Naive B cell (primary cell): ENCODE measurements around the gene CHAD. TPM values are rescaled to one million over a fixed set of nuclear protein-coding genes. Genes with fewer than 3 reads are reported as not detected.
A peak's percentile ranks its signal among the peaks of the same experiment; 100 is the strongest.
"Not testable (repeated sequence)": the region's sequence is repeated elsewhere in the genome, so short reads cannot be mapped to it uniquely, and the experiment has no call there.

Source experiments
- ATAC-seq, 2 donors: fragments of 150-1000 bp; cut with Tn5 transposase; 2 replicates each; pipeline ENCODE4 v1.10.0; 2021; ENCODE audit warnings: low read depth in 2 of 2, mild to moderate bottlenecking in 2 of 2, moderate library complexity in 2 of 2
- DNase-seq: peaks from one replicate; pipeline ENCODE4 v3.0.0; 2022
- H3K27ac Mint-ChIP-seq, 6 donors: one replicate each; pipeline ENCODE4 v1.8.0; 2020 to 2022; ENCODE audit warnings: mild to moderate bottlenecking in 6 of 6, mixed read lengths in 6 of 6, moderate library complexity in 5 of 6, inconsistent platforms in 2 of 6
- H3K27me3 Mint-ChIP-seq, 3 donors: one replicate each; pipeline ENCODE4 v1.8.0; 2021 to 2022; ENCODE audit warnings: mixed read lengths in 3 of 3, mild to moderate bottlenecking in 1 of 3
- H3K36me3 Mint-ChIP-seq, 2 donors: one replicate each; pipeline ENCODE4 v1.8.0; 2020 to 2022; ENCODE audit warnings: mixed read lengths in 2 of 2, inconsistent platforms in 1 of 2, mild to moderate bottlenecking in 1 of 2
- H3K4me1 Mint-ChIP-seq, 3 donors: one replicate each; pipeline ENCODE4 v1.8.0; 2020 to 2022; ENCODE audit warnings: mixed read lengths in 3 of 3, inconsistent platforms in 1 of 3, mild to moderate bottlenecking in 1 of 3, moderate library complexity in 1 of 3
- H3K4me3 Mint-ChIP-seq, 8 donors: one replicate each; pipeline ENCODE4 v1.8.0; 2020 to 2022; ENCODE audit warnings: mild to moderate bottlenecking in 8 of 8, mixed read lengths in 8 of 8, moderate library complexity in 8 of 8, inconsistent platforms in 2 of 8
- H3K9me3 Mint-ChIP-seq, 7 donors: one replicate each; pipeline ENCODE4 v1.8.0; 2020 to 2022; ENCODE audit warnings: mixed read lengths in 7 of 7, mild to moderate bottlenecking in 5 of 7, inconsistent platforms in 2 of 7, moderate library complexity in 1 of 7
- polyA plus RNA-seq, 6 donors: library from polyadenylated mRNA; unstranded; fragments of 300-500 nt; fragmentation: Illumina TruSeq; gene quantifications; one replicate each; pipeline ENCODE4 v1.2.3, GENCODE V29; 2021; ENCODE audit warnings: low read depth in 6 of 6

Gene CHAD
- polyA plus RNA-seq, 6 donors from 2014 or later: 0.14 to 0.24 (median 0.16) TPM; not detected in 3

- H3K4me3 Mint-ChIP-seq: no peak overlapping the region
Observed at GRCh38 chr17:50437409-50437808, 31.3 kb downstream of the CHAD start.

GRCh38 chr17:50432125-50432762 is 36.4 kb downstream of the CHAD start:
- Mint-ChIP-seq H3K36me3 (no peaks in the 10 kb centered on the region), H3K4me3 (no peak overlapping the region), H3K4me1 (peaks cover 0 to 17% (median 11%) of the 10 kb centered on the region in 3 donors), H3K27ac (no peak overlapping the region), H3K27me3 (no peaks in the 10 kb centered on the region), H3K9me3 (no peaks in the 10 kb centered on the region)
- DNase-seq: no peak
- no peak for ATAC-seq

More at GRCh38 chr17:50437409-50437808, 31.3 kb downstream of the CHAD start:
- no peaks in the 10 kb centered on the region for H3K9me3 Mint-ChIP-seq
- ATAC-seq (no peak), DNase-seq (no peak)
- no peaks in the 10 kb centered on the region for H3K27me3 Mint-ChIP-seq
- no peak overlapping the region for H3K27ac Mint-ChIP-seq
- H3K36me3 Mint-ChIP-seq: peaks cover 0 to 4% of the 10 kb centered on the region in 2 donors
- peaks cover 2 to 4% (median 3%) of the 10 kb centered on the region in 3 donors for H3K4me1 Mint-ChIP-seq

GRCh38 chr17:50430821-50431618 is 37.7 kb downstream of the CHAD start:
- DNase-seq (no peak), ATAC-seq (no peak)
- peaks cover 6 to 25% (median 19%) of the 10 kb centered on the region in 3 donors for H3K4me1 Mint-ChIP-seq
- H3K9me3 Mint-ChIP-seq: no peaks in the 10 kb centered on the region
- H3K36me3 Mint-ChIP-seq: no peaks in the 10 kb centered on the region
- H3K27me3 Mint-ChIP-seq: no peaks in the 10 kb centered on the region
- peak overlapping the region in 2 of 6 donors; percentile 41 to 53 for H3K27ac Mint-ChIP-seq
- H3K4me3 Mint-ChIP-seq: peak overlapping the region in 1 of 8 donors; percentile 47

GRCh38 chr17:50429793-50430192 is 38.9 kb downstream of the CHAD start:
- Mint-ChIP-seq H3K27ac (no peak overlapping the region), H3K27me3 (no peaks in the 10 kb centered on the region), H3K36me3 (no peaks in the 10 kb centered on the region), H3K9me3 (no peaks in the 10 kb centered on the region), H3K4me3 (peak overlapping the region in 1 of 8 donors; percentile 10), H3K4me1 (peaks cover 10 to 31% (median 24%) of the 10 kb centered on the region in 3 donors)
- ATAC-seq (no peak), DNase-seq (no peak)

GRCh38 chr17:50428831-50429424 is 39.8 kb downstream of the CHAD start:
- Mint-ChIP-seq H3K36me3 (no peaks in the 10 kb centered on the region), H3K27ac (no peak overlapping the region), H3K9me3 (no peaks in the 10 kb centered on the region), H3K4me3 (no peak overlapping the region), H3K4me1 (peaks cover 10 to 31% (median 29%) of the 10 kb centered on the region in 3 donors), H3K27me3 (no peaks in the 10 kb centered on the region)
- ATAC-seq (no peak), DNase-seq (no peak)

GRCh38 chr17:50428126-50428525 is 40.6 kb downstream of the CHAD start:
- not testable (repeated sequence) for H3K27me3 Mint-ChIP-seq, ATAC-seq, DNase-seq, H3K36me3 Mint-ChIP-seq, H3K9me3 Mint-ChIP-seq
- Mint-ChIP-seq H3K4me3 (peak overlapping the region in 4 of 8 donors; percentile 30 to 85 (median 70)), H3K27ac (peak overlapping the region in 1 of 6 donors; percentile 70), H3K4me1 (peaks cover 10 to 31% (median 30%) of the 10 kb centered on the region in 3 donors)

- no peak for DNase-seq
- Mint-ChIP-seq H3K27me3 (no peaks in the 10 kb centered on the region), H3K36me3 (no peaks in the 10 kb centered on the region), H3K27ac (peak overlapping the region; percentile 55 to 82 (median 60)), H3K4me1 (peaks cover 10 to 33% (median 29%) of the 10 kb centered on the region in 3 donors), H3K4me3 (peak overlapping the region; percentile 85 to 94 (median 90)), H3K9me3 (no peaks in the 10 kb centered on the region)
- peak; percentile 1 to 16 for ATAC-seq
Observed at GRCh38 chr17:50426814-50427787, 41.6 kb downstream of the CHAD start.

GRCh38 chr17:50426472-50426782 is 42.3 kb downstream of the CHAD start:
- DNase-seq (no peak), ATAC-seq (no peak)
- H3K36me3 Mint-ChIP-seq: no peaks in the 10 kb centered on the region
- peaks cover 14 to 37% (median 29%) of the 10 kb centered on the region in 3 donors for H3K4me1 Mint-ChIP-seq
- H3K27me3 Mint-ChIP-seq: no peaks in the 10 kb centered on the region
- H3K4me3 Mint-ChIP-seq: peak overlapping the region; percentile 85 to 94 (median 90)
- H3K27ac Mint-ChIP-seq: peak overlapping the region in 2 of 6 donors; percentile 79 to 82
- no peaks in the 10 kb centered on the region for H3K9me3 Mint-ChIP-seq

- Mint-ChIP-seq H3K27me3 (no peaks in the 10 kb centered on the region), H3K27ac (peak within 1 kb of the TSS; percentile 47 to 93 (median 69)), H3K4me3 (peak within 1 kb of the TSS; percentile 85 to 94 (median 91)), H3K4me1 (peaks cover 15 to 42% (median 33%) of the 10 kb centered on the region in 3 donors), H3K36me3 (no peaks in the 10 kb centered on the region), H3K9me3 (no peaks in the 10 kb centered on the region)
- ATAC-seq (peak; percentile 85), DNase-seq (peak; percentile 62)
Observed at GRCh38 chr17:50425682-50426471, 42.8 kb downstream of the CHAD start, which contains the start of gene ACSF2. ACSF2 (plus strand) TSS chr17:50426218; CDS start chr17:50426262, 44 bp downstream.

GRCh38 chr17:50424996-50425681 is 43.5 kb downstream of the CHAD start:
- H3K4me3 Mint-ChIP-seq: peak overlapping the region; percentile 80 to 94 (median 90)
- H3K27ac Mint-ChIP-seq: peak overlapping the region in 5 of 6 donors; percentile 68 to 93 (median 79)
- no peaks in the 10 kb centered on the region for H3K27me3 Mint-ChIP-seq
- no peak for ATAC-seq
- H3K36me3 Mint-ChIP-seq: no peaks in the 10 kb centered on the region
- H3K9me3 Mint-ChIP-seq: no peaks in the 10 kb centered on the region
- H3K4me1 Mint-ChIP-seq: peaks cover 15 to 48% (median 32%) of the 10 kb centered on the region in 3 donors
- DNase-seq: no peak

- no peaks in the 10 kb centered on the region for H3K27me3 Mint-ChIP-seq
- peaks cover 15 to 53% (median 27%) of the 10 kb centered on the region in 3 donors for H3K4me1 Mint-ChIP-seq
- peak overlapping the region in 7 of 8 donors; percentile 4 to 93 (median 85) for H3K4me3 Mint-ChIP-seq
- no peak for ATAC-seq
- no peak for DNase-seq
- peak overlapping the region in 3 of 6 donors; percentile 59 to 87 (median 63) for H3K27ac Mint-ChIP-seq
- H3K36me3 Mint-ChIP-seq: peaks cover 0 to under 1% of the 10 kb centered on the region in 2 donors
- H3K9me3 Mint-ChIP-seq: peaks cover 0 to 2% (median 0%) of the 10 kb centered on the region in 7 donors
Observed at GRCh38 chr17:50424246-50424995, 44.3 kb downstream of the CHAD start.
